Testis (tissue), 3 donors: ENCODE data around the gene HEATR5A. TPM values are rescaled to one million over a fixed set of nuclear protein-coding genes. Genes with fewer than 3 reads are reported as not detected.

Source experiments
- DNase-seq: peaks from one replicate; pipeline ENCODE4 v3.0.0-alpha.2; 2019
- H3K27ac ChIP-seq, 2 donors: fragments of 200-600 bp; sonication (generic); one replicate each; pipeline ENCODE4 v1.5.1; 2019
- H3K27me3 ChIP-seq: fragments of 200-600 bp; sonication (generic); one replicate; pipeline ENCODE4 v1.5.1; 2019
- H3K36me3 ChIP-seq: fragments of 200-600 bp; sonication (generic); one replicate; pipeline ENCODE4 v1.5.1; 2017; ENCODE audit warnings: low read depth; ENCODE audit errors: missing control alignments
- H3K4me1 ChIP-seq: fragments of 200-600 bp; sonication (generic); one replicate; pipeline ENCODE4 v1.5.1; 2019
- H3K4me3 ChIP-seq, 2 donors: fragments of 200-600 bp; sonication (generic); one replicate each; pipeline ENCODE4 v1.5.1; 2017 to 2019
- H3K9me3 ChIP-seq: fragments of 200-600 bp; sonication (generic); one replicate; pipeline ENCODE4 v1.5.1; 2017
- POLR2A ChIP-seq: fragments of 450-650 bp; IDR thresholded peaks from one replicate; pipeline ENCODE4 v1.6.1; 2017; ENCODE audit warnings: antibody characterized with exemption, mild to moderate bottlenecking, moderate library complexity
- WGBS, 2 donors: methylation state at CpG; one replicate each; pipeline ENCODE4 v1.1.5; 2018; 5-methylcytosine and 5-hydroxymethylcytosine counted together
- intact Hi-C: fragments of 100-400 bp; cut with DNase I; formaldehyde crosslinking; loops from one replicate; pipeline ENCODE4 v1.15.1; 2023; ENCODE audit warnings: low total_unique reads
- polyA plus RNA-seq: library from polyadenylated mRNA; stranded (reverse); fragments of 350-450 nt; fragmentation: Illumina TruSeq; extraction: RNeasy Lipid Tissue Mini Kit (QIAGEN cat#74804); gene quantifications from one replicate; pipeline ENCODE4 v1.2.3, GENCODE V29; 2014; ENCODE audit warnings: low read depth, low replicate concordance; ENCODE audit not compliant: insufficient read depth
- total RNA-seq, 2 donors: library from RNA; depleted of rRNA; stranded (reverse); fragments of >200 nt; gene quantifications; one replicate each; pipeline ENCODE4 v1.2.3, GENCODE V29; 2016
- TF ChIP-seq, protein P1 (sequence below), 3 experiments: fragments of 450-650 bp in 2 of 3; fragments of 200-600 bp in 1 of 3; sonication (generic) in 1 of 3; IDR thresholded peaks; one replicate each; pipeline ENCODE4 v1.5.1; 2016 to 2019; ENCODE audit warnings: antibody characterized with exemption in 3 of 3, mild to moderate bottlenecking in 2 of 3, moderate library complexity in 1 of 3

HEATR5A gene
- total and polyA plus RNA-seq, 3 donors from 2014 or later = 19.6 to 39.8 (median 33.0) TPM

DNA sequence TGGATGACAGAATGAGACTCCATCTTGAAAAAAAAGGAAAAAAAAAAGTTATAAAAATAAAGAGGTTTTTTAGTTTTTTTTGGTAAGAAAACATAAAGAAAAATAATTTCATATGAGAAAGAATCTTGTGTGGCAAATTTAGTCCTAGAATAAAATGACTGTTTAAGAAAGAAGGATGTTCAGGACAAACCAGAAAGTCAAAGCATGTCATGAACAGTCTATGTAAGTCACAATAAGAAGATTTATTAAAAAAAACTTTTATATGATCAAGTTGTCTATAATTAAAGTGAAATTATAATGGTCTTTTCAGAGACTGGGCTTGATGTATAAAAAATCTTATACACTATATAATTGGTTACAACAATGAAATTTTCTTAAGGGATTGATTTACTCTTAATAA is 144.6 kb downstream of the HEATR5A start:
- no peaks in the 10 kb centered on the region for H3K36me3 ChIP-seq
- no peaks in the 10 kb centered on the region for H3K9me3 ChIP-seq
- no peak overlapping the region for H3K27ac ChIP-seq
- DNase-seq = no peak
- intact Hi-C loops = no loop called here
- H3K4me3 ChIP-seq = no peak overlapping the region
- no peaks in the 10 kb centered on the region for H3K27me3 ChIP-seq
- no peaks in the 10 kb centered on the region for H3K4me1 ChIP-seq
- no peak for TF ChIP-seq POLR2A
- TF ChIP-seq, protein P1, sequence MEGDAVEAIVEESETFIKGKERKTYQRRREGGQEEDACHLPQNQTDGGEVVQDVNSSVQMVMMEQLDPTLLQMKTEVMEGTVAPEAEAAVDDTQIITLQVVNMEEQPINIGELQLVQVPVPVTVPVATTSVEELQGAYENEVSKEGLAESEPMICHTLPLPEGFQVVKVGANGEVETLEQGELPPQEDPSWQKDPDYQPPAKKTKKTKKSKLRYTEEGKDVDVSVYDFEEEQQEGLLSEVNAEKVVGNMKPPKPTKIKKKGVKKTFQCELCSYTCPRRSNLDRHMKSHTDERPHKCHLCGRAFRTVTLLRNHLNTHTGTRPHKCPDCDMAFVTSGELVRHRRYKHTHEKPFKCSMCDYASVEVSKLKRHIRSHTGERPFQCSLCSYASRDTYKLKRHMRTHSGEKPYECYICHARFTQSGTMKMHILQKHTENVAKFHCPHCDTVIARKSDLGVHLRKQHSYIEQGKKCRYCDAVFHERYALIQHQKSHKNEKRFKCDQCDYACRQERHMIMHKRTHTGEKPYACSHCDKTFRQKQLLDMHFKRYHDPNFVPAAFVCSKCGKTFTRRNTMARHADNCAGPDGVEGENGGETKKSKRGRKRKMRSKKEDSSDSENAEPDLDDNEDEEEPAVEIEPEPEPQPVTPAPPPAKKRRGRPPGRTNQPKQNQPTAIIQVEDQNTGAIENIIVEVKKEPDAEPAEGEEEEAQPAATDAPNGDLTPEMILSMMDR (IDR thresholded peaks at IDR 0.05) = no peak

DNA sequence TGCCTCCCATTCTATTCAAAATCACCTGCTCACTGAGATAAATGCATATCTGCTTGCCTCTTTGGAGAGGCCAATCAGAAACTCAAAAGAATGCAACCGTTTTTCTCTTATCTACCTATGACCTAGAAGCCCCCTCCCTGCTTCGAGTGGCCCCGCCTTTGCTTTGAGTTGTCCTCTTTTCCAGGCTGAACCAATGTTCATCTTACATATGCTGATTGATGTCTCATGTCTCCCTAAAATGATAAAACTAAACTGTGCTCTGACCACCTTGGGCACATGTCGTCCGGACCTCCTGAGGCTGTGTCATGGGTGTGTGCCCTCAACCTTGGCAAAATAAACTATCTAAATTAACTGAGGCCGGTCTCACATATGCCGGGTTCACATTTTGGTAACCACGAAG is 148.7 kb downstream of the HEATR5A start:
- no peak for DNase-seq
- intact Hi-C loops = no loop called here
- 90 to 91% methylated on average over 8 of the region's 8 CpGs for WGBS, 2 donors
- Histone ChIP-seq H3K4me1 (no peaks in the 10 kb centered on the region), H3K9me3 (no peaks in the 10 kb centered on the region), H3K36me3 (no peaks in the 10 kb centered on the region), H3K27me3 (no peaks in the 10 kb centered on the region), H3K27ac (no peak overlapping the region), H3K4me3 (no peak overlapping the region)
- TF ChIP-seq, protein P1 (IDR thresholded peaks at IDR 0.05) = no peak

DNA sequence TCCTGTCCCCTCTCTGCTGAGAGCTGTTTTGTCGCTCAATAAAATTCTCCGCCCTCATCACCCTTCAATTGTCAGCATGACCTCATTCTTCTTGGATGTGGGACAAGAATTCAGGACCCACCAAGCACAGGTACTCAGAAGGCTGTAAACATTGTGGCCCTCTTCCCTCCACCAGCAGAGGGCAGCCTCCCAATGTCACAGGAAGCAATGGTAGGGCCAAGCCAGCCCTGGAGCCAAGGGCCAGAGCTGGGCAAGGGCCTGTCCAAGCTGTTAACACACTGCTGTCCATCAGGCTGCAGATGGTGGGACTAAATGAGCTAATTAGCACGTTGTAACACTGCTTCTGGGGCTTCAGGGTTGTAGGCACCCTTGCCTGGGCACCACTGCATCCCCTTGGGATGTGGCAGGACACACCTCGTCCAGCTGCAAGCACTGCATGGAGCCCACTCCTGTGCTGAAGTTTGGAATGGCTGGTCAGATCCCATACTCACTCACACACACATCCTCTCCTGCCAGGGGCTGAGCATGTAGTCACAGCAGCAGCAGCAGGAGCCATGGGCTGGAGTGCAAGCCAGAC is 150.1 kb downstream of the HEATR5A start:
- 85 to 100% methylated on average over 2 to 4 of the region's 4 CpGs for WGBS, 2 donors
- intact Hi-C loops = no loop called here
- Histone ChIP-seq H3K36me3 (no peaks in the 10 kb centered on the region), H3K4me1 (no peaks in the 10 kb centered on the region), H3K27ac (no peak overlapping the region), H3K27me3 (no peaks in the 10 kb centered on the region), H3K9me3 (no peaks in the 10 kb centered on the region), H3K4me3 (no peak overlapping the region)
- DNase-seq = no peak
- TF ChIP-seq POLR2A = no peak
- TF ChIP-seq, protein P1 (IDR thresholded peaks at IDR 0.05) = peak in 1 of 3 experiments; percentile 19

DNA sequence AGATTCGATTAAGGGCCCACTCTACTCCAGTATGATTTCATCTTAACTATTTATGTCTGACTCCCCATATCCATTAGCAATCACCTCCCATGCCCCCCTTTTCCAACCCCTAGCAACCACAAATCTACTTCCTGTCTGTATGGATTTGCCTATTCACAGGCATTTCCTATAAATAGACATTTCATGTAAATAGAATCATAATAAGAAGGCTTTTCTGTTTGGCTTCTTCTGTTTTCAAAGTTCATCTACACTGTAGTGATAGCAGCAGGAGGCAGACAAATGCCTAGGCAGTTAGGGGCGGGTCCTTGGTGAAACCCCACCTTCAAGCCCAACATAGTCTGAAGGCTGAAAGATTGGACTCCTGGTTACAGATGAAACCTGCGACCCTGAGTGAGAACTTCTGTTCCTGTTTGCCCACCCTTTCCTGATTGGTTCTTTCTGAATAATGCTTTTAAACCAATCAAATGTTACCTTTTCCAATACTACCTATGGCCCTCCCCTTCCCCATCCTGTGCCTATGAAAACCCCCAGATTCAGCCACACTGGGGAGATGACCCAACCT is 150.6 kb downstream of the HEATR5A start:
- DNase-seq = no peak
- Histone ChIP-seq H3K27ac (no peak overlapping the region), H3K36me3 (no peaks in the 10 kb centered on the region), H3K4me1 (no peaks in the 10 kb centered on the region), H3K27me3 (no peaks in the 10 kb centered on the region), H3K9me3 (no peaks in the 10 kb centered on the region), H3K4me3 (no peak overlapping the region)
- intact Hi-C loops = no loop called here
- TF ChIP-seq, protein P1 (IDR thresholded peaks at IDR 0.05) = no peak
- TF ChIP-seq POLR2A = no peak
- 84 to 91% methylated on average over 3 of the region's 3 CpGs for whole genome bisulfite sequencing, 2 donors

DNA sequence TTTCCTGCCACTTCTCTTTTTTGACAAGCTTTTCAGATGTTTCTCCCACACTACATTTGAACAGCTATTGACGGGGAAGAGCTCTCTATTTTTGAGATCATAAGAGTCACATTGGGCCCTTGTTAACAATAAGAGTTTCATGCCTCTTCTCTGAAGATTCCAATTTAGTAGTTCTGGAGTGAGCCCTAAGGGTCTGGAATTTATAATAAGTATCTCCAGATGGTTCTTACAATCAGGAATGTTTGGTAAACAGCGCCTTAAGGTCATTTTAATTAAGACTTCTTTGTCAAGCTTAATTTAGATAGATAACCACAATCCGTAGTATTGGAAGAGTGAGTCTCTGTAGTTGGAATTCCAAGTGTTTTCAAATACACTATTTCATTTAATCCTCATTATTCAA is 152.1 kb downstream of the HEATR5A start:
- Histone ChIP-seq H3K9me3 (no peaks in the 10 kb centered on the region), H3K36me3 (no peaks in the 10 kb centered on the region), H3K27ac (no peak overlapping the region), H3K27me3 (no peaks in the 10 kb centered on the region), H3K4me3 (no peak overlapping the region), H3K4me1 (no peaks in the 10 kb centered on the region)
- intact Hi-C loops = no loop called here
- DNase-seq = no peak
- 87% methylated on average over 3 of the region's 3 CpGs for WGBS, 2 donors
- TF ChIP-seq, protein P1 (IDR thresholded peaks at IDR 0.05) = no peak
- no peak for TF ChIP-seq POLR2A
